CMK (cell line): ENCODE measurements around the gene CYSRT1.
"Not testable (repeated sequence)": the region's sequence is repeated elsewhere in the genome, so short reads cannot be mapped to it uniquely, and the experiment has no call there.

Experiments
- DNase-seq: peaks from one replicate; pipeline ENCODE4 v3.0.0-alpha.2; 2010; ENCODE audit warnings: low read depth

Gene CYSRT1

GRCh38 chr9:137252555-137253506, 27.9 kb downstream of the CYSRT1 start:
- DNase-seq, result no peak

- no peak for DNase-seq
Measured at GRCh38 chr9:137253717-137254623, 29.0 kb downstream of the CYSRT1 start.

- DNase-seq, result no peak
Measured at GRCh38 chr9:137254624-137255447, 29.9 kb downstream of the CYSRT1 start, which contains the start of gene NELFB. TSS of gene NELFB (plus strand) at chr9:137255327.

DNA sequence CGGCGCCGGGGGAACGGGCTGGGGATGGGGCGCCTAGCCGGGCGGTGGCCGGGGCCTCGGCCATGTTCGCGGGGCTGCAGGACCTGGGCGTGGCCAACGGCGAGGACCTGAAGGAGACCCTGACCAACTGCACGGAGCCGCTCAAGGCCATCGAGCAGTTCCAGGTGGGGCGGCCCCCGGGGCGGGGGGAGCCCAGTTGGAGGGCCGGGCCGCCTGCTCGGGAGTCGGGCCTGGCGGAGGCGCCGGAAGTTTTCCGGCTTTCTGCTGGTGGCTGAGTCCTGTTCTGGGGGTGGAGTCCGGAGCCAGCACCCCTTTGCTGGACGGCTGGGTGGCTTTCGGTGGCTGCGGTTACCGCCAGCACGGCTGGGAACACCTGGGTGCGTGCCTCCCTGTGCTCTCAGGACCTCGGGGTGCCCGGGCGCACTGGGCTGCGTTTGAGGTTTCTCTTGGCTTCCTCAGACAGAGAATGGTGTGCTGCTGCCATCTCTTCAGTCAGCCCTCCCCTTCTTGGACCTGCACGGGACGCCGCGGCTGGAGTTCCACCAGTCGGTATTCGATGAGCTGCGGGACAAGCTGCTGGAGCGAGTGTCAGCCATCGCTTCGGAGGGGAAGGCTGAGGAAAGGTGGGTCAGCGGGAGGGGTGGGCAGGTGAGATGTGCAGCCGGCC, 30.6 kb downstream of the CYSRT1 start:
- no peak for DNase-seq

DNA sequence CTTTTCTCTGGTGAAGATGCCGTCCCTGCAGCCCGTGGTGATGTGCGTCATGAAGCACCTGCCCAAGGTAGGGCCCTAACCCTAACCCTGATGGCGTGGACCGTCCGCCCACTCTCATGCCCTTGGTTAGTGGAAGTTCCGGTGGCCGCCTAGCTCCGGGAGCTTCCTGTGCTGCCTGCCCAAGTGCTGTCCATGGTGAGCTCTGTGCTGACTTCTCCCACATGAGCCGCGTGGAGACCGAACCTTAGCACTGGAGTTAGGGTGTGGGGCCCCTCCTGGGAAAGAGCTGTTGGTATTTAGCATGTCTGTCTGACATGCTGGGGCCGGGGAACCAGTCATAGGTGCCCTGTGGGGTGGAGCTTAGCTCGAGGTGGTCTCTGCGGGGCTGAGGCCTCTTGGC, 31.4 kb downstream of the CYSRT1 start:
- DNase-seq, result no peak

GRCh38 chr9:137256856-137257255, 31.9 kb downstream of the CYSRT1 start:
- DNase-seq, result no peak

DNA sequence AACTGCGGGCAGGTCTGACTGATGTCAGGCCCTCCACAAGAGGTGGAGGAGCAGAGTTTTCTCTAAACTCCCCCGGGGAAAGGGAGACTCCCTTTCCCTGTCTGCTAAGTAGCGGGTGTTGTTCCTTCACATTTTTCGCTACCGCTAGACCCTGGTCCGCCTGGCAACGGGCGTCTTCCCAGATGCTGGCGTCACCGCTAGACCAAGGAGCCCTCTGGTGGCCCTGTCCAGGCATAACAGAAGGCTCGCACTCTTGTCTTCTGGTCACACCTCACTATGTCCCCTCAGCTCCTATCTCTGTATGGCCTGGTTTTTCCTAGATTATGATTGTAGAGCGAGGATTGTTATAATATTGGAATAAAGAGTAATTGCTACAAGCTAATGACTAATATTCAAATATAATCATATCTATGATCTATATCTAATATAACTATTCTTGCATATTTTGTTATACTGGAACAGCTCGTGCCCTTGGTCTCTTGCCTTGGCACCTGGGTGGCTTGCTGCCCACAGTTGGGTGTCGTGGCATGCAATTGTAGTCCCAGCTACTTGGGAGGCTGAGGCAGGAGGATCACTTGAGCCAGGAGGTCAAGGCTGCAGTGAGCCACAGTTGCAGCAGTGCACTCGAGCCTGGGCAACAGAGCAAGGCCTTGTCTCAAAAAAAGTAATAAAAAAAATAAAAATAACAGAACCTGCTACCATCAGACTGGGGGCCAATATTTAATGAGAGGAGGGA, 37.4 kb downstream of the CYSRT1 start:
- DNase-seq, result not testable (repeated sequence)

DNA sequence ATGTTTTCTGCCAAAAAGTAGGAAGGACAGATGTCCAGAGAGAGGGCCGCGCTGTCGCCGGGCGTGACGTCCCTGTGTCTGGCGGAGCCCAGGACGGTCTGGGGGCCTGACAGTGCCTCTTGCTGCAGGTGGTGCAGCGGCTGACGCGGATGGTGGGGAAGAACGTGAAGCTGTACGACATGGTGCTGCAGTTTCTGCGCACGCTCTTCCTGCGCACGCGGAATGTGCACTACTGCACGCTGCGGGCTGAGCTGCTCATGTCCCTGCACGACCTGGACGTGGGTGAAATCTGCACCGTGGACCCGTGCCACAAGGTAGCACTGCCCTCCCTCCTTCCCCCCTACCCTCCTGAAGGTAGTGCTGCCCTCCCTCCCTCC, 37.9 kb downstream of the CYSRT1 start:
- no peak for DNase-seq

DNA sequence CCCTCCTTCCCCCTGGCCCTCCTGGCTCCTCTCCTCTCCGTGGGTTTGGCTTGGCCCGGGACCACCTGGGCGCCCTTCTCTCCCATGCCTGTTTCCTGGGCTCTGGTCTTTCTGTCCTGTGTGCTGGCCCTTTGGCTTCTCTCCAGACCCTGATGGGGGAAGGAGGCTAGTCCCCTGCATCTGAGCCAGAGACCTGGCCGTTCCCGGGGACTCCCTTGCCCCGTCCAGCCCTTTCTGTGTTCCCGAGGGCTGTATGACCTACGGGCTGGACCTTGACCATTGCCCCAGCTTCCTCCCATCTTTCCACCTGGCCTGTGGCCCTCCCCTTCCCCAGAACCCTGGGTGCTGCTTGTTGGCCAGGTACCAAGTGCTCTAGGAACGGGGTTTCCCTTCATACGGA, 38.5 kb downstream of the CYSRT1 start:
- DNase-seq, result no peak

GRCh38 chr9:137264067-137264466, 39.1 kb downstream of the CYSRT1 start:
- DNase-seq, result no peak

- DNase-seq, result no peak
Measured at GRCh38 chr9:137265496-137266161, 40.7 kb downstream of the CYSRT1 start.

DNA sequence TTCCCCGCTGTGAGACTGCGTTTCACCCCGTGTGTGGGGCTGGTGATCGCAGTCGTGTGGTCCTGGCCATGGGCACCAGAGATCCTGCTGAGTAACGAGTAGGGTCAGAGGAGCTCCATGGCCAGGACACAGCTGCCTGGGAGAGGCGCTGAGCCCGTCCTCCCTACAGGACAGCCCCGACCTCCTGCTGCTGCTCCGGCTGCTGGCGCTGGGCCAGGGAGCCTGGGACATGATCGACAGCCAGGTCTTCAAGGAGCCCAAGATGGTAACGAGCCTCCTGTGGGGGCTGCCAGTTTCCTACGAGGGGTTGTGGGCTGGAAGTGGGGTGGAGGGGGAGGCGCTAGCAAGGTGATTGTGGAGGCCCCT, 41.2 kb downstream of the CYSRT1 start:
- DNase-seq, result no peak

- DNase-seq, result no peak
Measured at GRCh38 chr9:137266585-137267453, 41.8 kb downstream of the CYSRT1 start.

DNA sequence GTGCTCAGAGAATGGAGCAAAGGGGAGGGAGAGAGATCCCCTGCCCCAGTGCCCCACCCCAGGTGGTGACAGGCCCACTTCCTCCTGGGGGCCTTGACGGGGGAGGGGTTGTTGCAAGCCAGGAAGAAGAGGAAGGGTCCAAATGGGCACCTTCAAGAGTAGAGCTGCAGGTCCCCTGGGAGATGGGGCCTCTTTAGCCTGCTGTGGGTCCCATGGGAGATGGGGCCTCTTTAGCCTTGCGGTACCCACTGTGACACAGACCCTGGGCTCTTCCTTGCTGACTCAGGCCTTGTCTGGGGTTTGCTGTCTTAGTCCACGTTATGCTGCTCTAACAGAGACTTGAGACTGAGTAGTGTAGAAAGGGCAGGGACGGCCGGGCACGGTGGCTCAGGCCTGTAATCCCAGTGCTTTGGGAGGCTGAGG, 43.0 kb downstream of the CYSRT1 start:
- no peak for DNase-seq

DNA sequence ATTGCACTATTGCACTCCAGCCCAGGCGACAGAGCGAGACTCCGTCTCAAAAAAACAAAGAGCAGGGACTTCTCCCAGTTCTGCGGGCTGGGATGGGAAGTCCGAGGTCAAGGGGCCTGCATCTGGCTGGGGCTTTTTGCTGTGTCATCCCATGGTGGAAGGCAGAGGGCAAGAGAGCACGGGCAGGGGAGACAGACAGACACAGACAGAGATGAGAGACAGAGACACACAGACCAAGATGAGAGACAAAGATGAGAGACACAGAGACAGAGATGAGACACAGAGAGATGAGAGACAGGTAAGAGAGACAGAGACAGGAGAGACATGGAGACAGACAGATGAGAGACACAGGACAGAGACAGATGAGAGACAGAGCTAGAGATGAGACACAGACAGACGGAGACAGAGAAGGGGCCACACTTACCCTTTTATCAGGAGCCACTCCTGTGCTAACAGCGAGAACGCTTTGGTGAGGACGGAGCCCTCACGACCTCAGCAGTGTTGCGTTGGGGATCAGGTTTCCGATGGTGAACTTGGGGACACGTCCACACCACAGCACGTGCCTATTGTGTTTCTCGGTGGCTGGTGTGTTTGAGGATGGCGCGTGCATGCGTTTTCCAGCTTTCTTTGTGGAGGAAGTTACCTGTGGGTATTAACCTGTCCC, 43.7 kb downstream of the CYSRT1 start:
- no peak for DNase-seq

GRCh38 chr9:137269231-137269772, 44.3 kb downstream of the CYSRT1 start:
- no peak for DNase-seq

- DNase-seq, result no peak
Measured at GRCh38 chr9:137270929-137271695, 46.1 kb downstream of the CYSRT1 start.

DNA sequence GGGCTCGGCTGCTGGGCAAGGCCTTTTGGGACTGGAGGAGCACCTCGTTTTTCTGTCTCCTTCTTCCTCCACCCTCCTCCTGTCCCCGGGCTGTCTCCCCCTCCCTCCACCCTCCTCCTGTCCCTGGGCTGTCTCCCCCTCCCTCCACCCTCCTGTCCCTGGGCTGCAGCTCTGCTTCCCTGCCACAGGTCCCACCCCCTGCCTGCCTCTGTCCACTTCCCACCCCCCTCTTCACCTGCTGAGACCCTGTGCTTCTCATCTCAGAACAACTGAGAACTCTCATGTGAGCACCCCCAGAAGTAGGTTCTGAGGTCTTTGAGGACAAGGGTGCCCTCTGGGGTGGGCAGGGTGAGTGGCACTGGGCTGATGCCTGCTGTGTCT, 46.7 kb downstream of the CYSRT1 start:
- DNase-seq, result no peak
